Measurements from ENCODE around the gene KCNT1. TPM values are rescaled to one million over a fixed set of nuclear protein-coding genes. Genes with fewer than 3 reads are reported as not detected.

KCNT1 gene
- total RNA-seq, 1 experiment from 2014 or later, result 0.17 TPM

- no peak overlapping the region for H3K9ac ChIP-seq (ENCODE audit: low read length)
- H3K27ac ChIP-seq (ENCODE audit: low read depth, low read length), result no peak overlapping the region
- H2AFZ ChIP-seq (ENCODE audit: low read depth, low read length, poor library complexity, severe bottlenecking), result no peak overlapping the region
- ChIA-PET CTCF (no interaction called here), RAD21 (ENCODE audit: low non-redundant PET in 1 of 2, low total read pairs in 2 of 2, uncharacterized antibody in 2 of 2, unreplicated experiment in 2 of 2) (no interaction called here), POLR2A (no interaction called here)
- H4K20me1 ChIP-seq (ENCODE audit: insufficient read depth), result no peaks in the 10 kb centered on the region
- H3K9me3 ChIP-seq (ENCODE audit: control insufficient read depth in 1 of 2, insufficient read depth in 1 of 2, low read depth in 1 of 2, low read length in 2 of 2), result no peaks in the 10 kb centered on the region
- TF ChIP-seq EZH2phosphoT487 (IDR thresholded peaks at IDR 0.05; ENCODE audit: borderline replicate concordance) (no peak), CBX3 (IDR thresholded peaks at IDR 0.05; ENCODE audit: low read depth) (no peak), SP1 (IDR thresholded peaks at IDR 0.05; ENCODE audit: low read depth) (no peak), SIN3A (IDR thresholded peaks at IDR 0.05; ENCODE audit: low read depth) (no peak), POLR2AphosphoS5 (IDR thresholded peaks at IDR 0.05; ENCODE audit: low read depth, low read length) (no peak), SRF (IDR thresholded peaks at IDR 0.05; ENCODE audit: low read depth) (no peak), MAX (IDR thresholded peaks at IDR 0.05) (no peak), ZNF274 (IDR thresholded peaks at IDR 0.05; ENCODE audit: low read depth, low read length) (no peak), EZH2 (IDR thresholded peaks at IDR 0.05) (no peak), ZFX (IDR thresholded peaks at IDR 0.05) (no peak), FOSL1 (IDR thresholded peaks at IDR 0.05; ENCODE audit: low read depth) (no peak), ATF3 (IDR thresholded peaks at IDR 0.05) (no peak), TCF7L2 (IDR thresholded peaks at IDR 0.05; ENCODE audit: borderline replicate concordance, extremely low read depth, insufficient read depth, insufficient read length) (no peak), REST (IDR thresholded peaks at IDR 0.05; ENCODE audit: low read depth) (no peak), ZBTB33 (IDR thresholded peaks at IDR 0.05; ENCODE audit: extremely low read depth, insufficient replicate concordance, low read length) (no peak), RAD21 (IDR thresholded peaks at IDR 0.05; ENCODE audit: low read depth) (no peak), JUND (IDR thresholded peaks at IDR 0.05) (no peak), CEBPB (IDR thresholded peaks at IDR 0.05; ENCODE audit: low read depth) (no peak), ELF1 (IDR thresholded peaks at IDR 0.05; ENCODE audit: borderline replicate concordance, low read depth) (no peak)
- intact Hi-C loops (cut with micrococcal nuclease), result no loop called here
- H3K79me2 ChIP-seq (ENCODE audit: insufficient read depth, low read length), result no peaks in the 10 kb centered on the region
- H3K4me3 ChIP-seq (replicated peaks in 1 of 2; ENCODE audit: low read depth in 1 of 2, low read length in 2 of 2), result no peak overlapping the region
- BruUV-seq (replicated peaks), result no TSS peak
- DNase-seq (ENCODE audit: low read depth, low spot score) (no peak), ATAC-seq (no peak)
- H3K36me3 ChIP-seq (ENCODE audit: control insufficient read depth in 1 of 2, insufficient read depth in 2 of 2, low read length in 2 of 2), result no peaks in the 10 kb centered on the region
- no peaks in the 10 kb centered on the region for H3K9me2 ChIP-seq (ENCODE audit: insufficient read depth)
- peaks cover 4 to 16% of the 10 kb centered on the region in 2 experiments; a peak in 3 of 4 replicates for H3K4me1 ChIP-seq (ENCODE audit: control insufficient read depth in 1 of 2, insufficient read depth in 2 of 2, low read length in 2 of 2)
- no peak overlapping the region for H3K4me2 ChIP-seq (ENCODE audit: low read length)
- H3K27me3 ChIP-seq (ENCODE audit: insufficient read depth, low read length), result no peaks in the 10 kb centered on the region
Measured at GRCh38 chr9:135693771-135694170, 8.2 kb upstream of the KCNT1 start.

All from HCT116 (cell line).